WTC11 (cell line): ENCODE data around the gene PIK3R6. TPM values are rescaled to one million over a fixed set of nuclear protein-coding genes. Genes with fewer than 3 reads are reported as not detected.

Source experiments
- ATAC-seq: fragments of 200-7000 bp; cut with Tn5 transposase; 2 replicates; pipeline ENCODE4 v1.10.0; 2021; ENCODE audit warnings: mild to moderate bottlenecking, moderate library complexity
- CTCF ChIA-PET: fragments of 300-600 bp; sonication (Branson Sonifier 250); formaldehyde crosslinking; loops from one replicate; lab custom pipeline; 2021; ENCODE audit warnings: antibody characterized with exemption; lab: Charles Lee
- POLR2A ChIA-PET: fragments of 350-600 bp; sonication (Branson Sonifier 250); formaldehyde crosslinking; loops from one replicate; lab custom pipeline; 2021; ENCODE audit warnings: antibody characterized with exemption; lab: Charles Lee
- DNase-seq: peaks from one replicate; pipeline ENCODE4 v3.0.0; 2021; ENCODE audit warnings: low spot score
- H3K27ac Mint-ChIP-seq: 2 replicates; pipeline ENCODE4 v1.8.0; 2021; ENCODE audit warnings: mixed read lengths
- H3K27me3 Mint-ChIP-seq: 2 replicates; pipeline ENCODE4 v1.8.0; 2021; ENCODE audit warnings: low read depth, mild to moderate bottlenecking, moderate library complexity, mixed read lengths
- H3K36me3 Mint-ChIP-seq: 2 replicates; pipeline ENCODE4 v1.8.0; 2021; ENCODE audit warnings: mixed read lengths
- H3K4me1 Mint-ChIP-seq: 2 replicates; pipeline ENCODE4 v1.8.0; 2022; ENCODE audit warnings: mixed read lengths
- H3K4me3 Mint-ChIP-seq: 2 replicates; pipeline ENCODE4 v1.8.0; 2021; ENCODE audit warnings: mild to moderate bottlenecking, moderate library complexity, mixed read lengths
- H3K9me3 Mint-ChIP-seq: 2 replicates; pipeline ENCODE4 v1.8.0; 2021; ENCODE audit warnings: mixed read lengths
- FOXP1 ChIP-seq: sonication (generic); formaldehyde crosslinking; IDR thresholded peaks from 2 replicates; pipeline ENCODE4 v1.8.0; 2022; ENCODE audit warnings: missing genetic modification reagents, mild to moderate bottlenecking, moderate library complexity, borderline replicate concordance
- GABPB1 ChIP-seq: sonication (generic); formaldehyde crosslinking; IDR thresholded peaks from 2 replicates; pipeline ENCODE4 v1.8.1; 2023; ENCODE audit warnings: mild to moderate bottlenecking, missing genetic modification reagents
- JUN ChIP-seq: sonication (generic); formaldehyde crosslinking; IDR thresholded peaks from 2 replicates; pipeline ENCODE4 v1.8.0; 2023; ENCODE audit warnings: mild to moderate bottlenecking, missing genetic modification reagents
- KAT7 ChIP-seq: sonication (generic); formaldehyde crosslinking; IDR thresholded peaks from 2 replicates; pipeline ENCODE4 v1.8.1; 2023; ENCODE audit warnings: missing genetic modification reagents, mild to moderate bottlenecking, borderline replicate concordance
- NFATC4 ChIP-seq: fragments of 250-450 bp; sonication (Bioruptor Pico); IDR thresholded peaks from 2 replicates; pipeline ENCODE4 v1.9.0; 2021; ENCODE audit warnings: mild to moderate bottlenecking
- NR1H2 ChIP-seq: sonication (generic); formaldehyde crosslinking; IDR thresholded peaks from 2 replicates; pipeline ENCODE4 v1.9.0; 2021; ENCODE audit warnings: mild to moderate bottlenecking, moderate library complexity, missing genetic modification reagents
- NR2C2 ChIP-seq: sonication (generic); formaldehyde crosslinking; IDR thresholded peaks from 2 replicates; pipeline ENCODE4 v1.8.0; 2022; ENCODE audit warnings: mild to moderate bottlenecking, missing genetic modification reagents
- SMAD3 ChIP-seq: sonication (generic); formaldehyde crosslinking; IDR thresholded peaks from 2 replicates; pipeline ENCODE4 v1.8.0; 2022; ENCODE audit warnings: missing genetic modification reagents, mild to moderate bottlenecking, borderline replicate concordance
- ZNF121 ChIP-seq: sonication (generic); formaldehyde crosslinking; IDR thresholded peaks from 2 replicates; pipeline ENCODE4 v1.8.0; 2023; ENCODE audit warnings: missing genetic modification reagents
- ZNF263 ChIP-seq: sonication (generic); formaldehyde crosslinking; IDR thresholded peaks from 2 replicates; pipeline ENCODE4 v1.8.1; 2022; ENCODE audit warnings: low read depth, mild to moderate bottlenecking, moderate library complexity, missing genetic modification reagents
- ZNF423 ChIP-seq: fragments of 250-450 bp; sonication (Bioruptor Pico); IDR thresholded peaks from 2 replicates; pipeline ENCODE4 v2.1.2; 2022; ENCODE audit warnings: mild to moderate bottlenecking, moderate library complexity
- total RNA-seq: library from RNA; stranded (reverse); gene quantifications from 3 replicates; pipeline ENCODE4 v1.2.3, GENCODE V29; 2021
- TF ChIP-seq, protein P1 (sequence below): sonication (generic); formaldehyde crosslinking; IDR thresholded peaks from 2 replicates; pipeline ENCODE4 v1.8.1; 2022; ENCODE audit warnings: low read depth, mild to moderate bottlenecking, moderate library complexity, missing genetic modification reagents, borderline replicate concordance
- TF ChIP-seq, protein P2 (sequence below): sonication (generic); formaldehyde crosslinking; IDR thresholded peaks from 2 replicates; pipeline ENCODE4 v1.8.0; 2023; ENCODE audit warnings: mild to moderate bottlenecking, missing genetic modification reagents
- TF ChIP-seq, protein P3 (sequence below): fragments of 200-600 bp; IDR thresholded peaks from 2 replicates; pipeline ENCODE4 v1.8.0; 2022; ENCODE audit warnings: antibody characterized with exemption
- TF ChIP-seq, protein P4 (sequence below): fragments of 250-450 bp; sonication (Bioruptor Pico); IDR thresholded peaks from 2 replicates; pipeline ENCODE4 v1.9.0; 2021; ENCODE audit warnings: mild to moderate bottlenecking
- TF ChIP-seq, protein P5 (sequence below): sonication (generic); formaldehyde crosslinking; IDR thresholded peaks from 2 replicates; pipeline ENCODE4 v1.8.1; 2022; ENCODE audit warnings: missing genetic modification reagents, borderline replicate concordance
- TF ChIP-seq, protein P6 (sequence below): fragments of 250-450 bp; sonication (Bioruptor Pico); IDR thresholded peaks from 2 replicates; pipeline ENCODE4 v2.1.2; 2022; ENCODE audit warnings: mild to moderate bottlenecking, moderate library complexity
- TF ChIP-seq, protein P7 (sequence below): sonication (generic); formaldehyde crosslinking; IDR thresholded peaks from 2 replicates; pipeline ENCODE4 v1.8.1; 2023; ENCODE audit warnings: mild to moderate bottlenecking, missing genetic modification reagents

PIK3R6 gene
- total RNA-seq, 1 experiment from 2014 or later = 0.15 TPM

DNA sequence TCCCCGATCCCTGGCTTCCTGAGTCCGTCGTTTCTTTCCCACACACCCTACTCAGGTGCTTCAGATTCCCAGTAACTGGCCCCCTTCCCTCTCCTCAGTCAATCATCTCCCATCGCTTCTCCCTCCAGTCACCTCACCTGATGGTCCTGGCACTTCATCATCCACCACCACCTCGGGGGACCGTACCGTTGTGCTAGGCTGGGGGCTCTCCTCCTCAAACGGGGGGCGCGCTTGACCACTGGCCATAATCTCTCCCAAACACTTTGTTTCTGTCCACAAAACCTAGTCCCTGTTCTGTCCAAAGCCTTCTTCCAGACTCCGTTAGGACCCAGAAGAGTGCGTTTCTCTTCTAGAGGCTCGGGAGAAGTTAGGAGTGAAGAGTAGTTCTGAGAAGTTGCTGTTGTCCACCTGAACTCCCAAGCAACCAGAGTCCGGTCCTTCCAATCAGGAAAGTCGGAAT is 109.3 kb downstream of the PIK3R6 start, which contains the start of gene SPDYE4 (continued):
- TF ChIP-seq SMAD3 (CRISPR knock-in tag) (no peak), NFATC4 (CRISPR knock-in tag) (no peak), ZNF121 (no peak)
- TF ChIP-seq, protein P1, sequence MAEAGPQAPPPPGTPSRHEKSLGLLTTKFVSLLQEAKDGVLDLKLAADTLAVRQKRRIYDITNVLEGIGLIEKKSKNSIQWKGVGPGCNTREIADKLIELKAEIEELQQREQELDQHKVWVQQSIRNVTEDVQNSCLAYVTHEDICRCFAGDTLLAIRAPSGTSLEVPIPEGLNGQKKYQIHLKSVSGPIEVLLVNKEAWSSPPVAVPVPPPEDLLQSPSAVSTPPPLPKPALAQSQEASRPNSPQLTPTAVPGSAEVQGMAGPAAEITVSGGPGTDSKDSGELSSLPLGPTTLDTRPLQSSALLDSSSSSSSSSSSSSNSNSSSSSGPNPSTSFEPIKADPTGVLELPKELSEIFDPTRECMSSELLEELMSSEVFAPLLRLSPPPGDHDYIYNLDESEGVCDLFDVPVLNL (CRISPR knock-in tag) = no peak
- TF ChIP-seq, protein P2, sequence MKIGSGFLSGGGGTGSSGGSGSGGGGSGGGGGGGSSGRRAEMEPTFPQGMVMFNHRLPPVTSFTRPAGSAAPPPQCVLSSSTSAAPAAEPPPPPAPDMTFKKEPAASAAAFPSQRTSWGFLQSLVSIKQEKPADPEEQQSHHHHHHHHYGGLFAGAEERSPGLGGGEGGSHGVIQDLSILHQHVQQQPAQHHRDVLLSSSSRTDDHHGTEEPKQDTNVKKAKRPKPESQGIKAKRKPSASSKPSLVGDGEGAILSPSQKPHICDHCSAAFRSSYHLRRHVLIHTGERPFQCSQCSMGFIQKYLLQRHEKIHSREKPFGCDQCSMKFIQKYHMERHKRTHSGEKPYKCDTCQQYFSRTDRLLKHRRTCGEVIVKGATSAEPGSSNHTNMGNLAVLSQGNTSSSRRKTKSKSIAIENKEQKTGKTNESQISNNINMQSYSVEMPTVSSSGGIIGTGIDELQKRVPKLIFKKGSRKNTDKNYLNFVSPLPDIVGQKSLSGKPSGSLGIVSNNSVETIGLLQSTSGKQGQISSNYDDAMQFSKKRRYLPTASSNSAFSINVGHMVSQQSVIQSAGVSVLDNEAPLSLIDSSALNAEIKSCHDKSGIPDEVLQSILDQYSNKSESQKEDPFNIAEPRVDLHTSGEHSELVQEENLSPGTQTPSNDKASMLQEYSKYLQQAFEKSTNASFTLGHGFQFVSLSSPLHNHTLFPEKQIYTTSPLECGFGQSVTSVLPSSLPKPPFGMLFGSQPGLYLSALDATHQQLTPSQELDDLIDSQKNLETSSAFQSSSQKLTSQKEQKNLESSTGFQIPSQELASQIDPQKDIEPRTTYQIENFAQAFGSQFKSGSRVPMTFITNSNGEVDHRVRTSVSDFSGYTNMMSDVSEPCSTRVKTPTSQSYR (CRISPR knock-in tag) = no peak
- TF ChIP-seq, protein P3, sequence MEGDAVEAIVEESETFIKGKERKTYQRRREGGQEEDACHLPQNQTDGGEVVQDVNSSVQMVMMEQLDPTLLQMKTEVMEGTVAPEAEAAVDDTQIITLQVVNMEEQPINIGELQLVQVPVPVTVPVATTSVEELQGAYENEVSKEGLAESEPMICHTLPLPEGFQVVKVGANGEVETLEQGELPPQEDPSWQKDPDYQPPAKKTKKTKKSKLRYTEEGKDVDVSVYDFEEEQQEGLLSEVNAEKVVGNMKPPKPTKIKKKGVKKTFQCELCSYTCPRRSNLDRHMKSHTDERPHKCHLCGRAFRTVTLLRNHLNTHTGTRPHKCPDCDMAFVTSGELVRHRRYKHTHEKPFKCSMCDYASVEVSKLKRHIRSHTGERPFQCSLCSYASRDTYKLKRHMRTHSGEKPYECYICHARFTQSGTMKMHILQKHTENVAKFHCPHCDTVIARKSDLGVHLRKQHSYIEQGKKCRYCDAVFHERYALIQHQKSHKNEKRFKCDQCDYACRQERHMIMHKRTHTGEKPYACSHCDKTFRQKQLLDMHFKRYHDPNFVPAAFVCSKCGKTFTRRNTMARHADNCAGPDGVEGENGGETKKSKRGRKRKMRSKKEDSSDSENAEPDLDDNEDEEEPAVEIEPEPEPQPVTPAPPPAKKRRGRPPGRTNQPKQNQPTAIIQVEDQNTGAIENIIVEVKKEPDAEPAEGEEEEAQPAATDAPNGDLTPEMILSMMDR = no peak

DNA sequence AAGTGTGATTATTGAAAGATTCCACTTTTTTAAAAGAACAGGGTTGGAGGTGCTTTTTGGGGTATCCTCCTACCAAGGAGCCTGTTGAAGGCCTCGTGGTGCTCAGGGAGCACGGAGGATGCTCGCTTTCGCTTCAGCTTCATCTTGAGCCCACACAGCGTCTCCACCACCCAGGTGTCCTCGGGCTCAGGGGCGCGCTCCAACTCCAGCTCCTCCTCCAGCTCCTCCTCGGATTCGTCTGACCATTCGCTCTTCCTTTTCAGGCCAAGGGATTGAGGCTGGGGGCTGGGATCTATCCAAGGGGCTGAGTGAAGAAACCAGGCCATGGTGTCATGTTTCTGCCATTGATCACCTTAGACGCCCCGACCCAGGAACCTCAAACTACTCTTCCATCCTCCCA is 110.3 kb downstream of the PIK3R6 start:
- no peak for TF ChIP-seq NR2C2 (CRISPR knock-in tag)
- TF ChIP-seq JUN (CRISPR knock-in tag) = no peak
- TF ChIP-seq KAT7 (CRISPR knock-in tag) = no peak
- TF ChIP-seq GABPB1 (CRISPR knock-in tag) = no peak
- TF ChIP-seq, protein P4, sequence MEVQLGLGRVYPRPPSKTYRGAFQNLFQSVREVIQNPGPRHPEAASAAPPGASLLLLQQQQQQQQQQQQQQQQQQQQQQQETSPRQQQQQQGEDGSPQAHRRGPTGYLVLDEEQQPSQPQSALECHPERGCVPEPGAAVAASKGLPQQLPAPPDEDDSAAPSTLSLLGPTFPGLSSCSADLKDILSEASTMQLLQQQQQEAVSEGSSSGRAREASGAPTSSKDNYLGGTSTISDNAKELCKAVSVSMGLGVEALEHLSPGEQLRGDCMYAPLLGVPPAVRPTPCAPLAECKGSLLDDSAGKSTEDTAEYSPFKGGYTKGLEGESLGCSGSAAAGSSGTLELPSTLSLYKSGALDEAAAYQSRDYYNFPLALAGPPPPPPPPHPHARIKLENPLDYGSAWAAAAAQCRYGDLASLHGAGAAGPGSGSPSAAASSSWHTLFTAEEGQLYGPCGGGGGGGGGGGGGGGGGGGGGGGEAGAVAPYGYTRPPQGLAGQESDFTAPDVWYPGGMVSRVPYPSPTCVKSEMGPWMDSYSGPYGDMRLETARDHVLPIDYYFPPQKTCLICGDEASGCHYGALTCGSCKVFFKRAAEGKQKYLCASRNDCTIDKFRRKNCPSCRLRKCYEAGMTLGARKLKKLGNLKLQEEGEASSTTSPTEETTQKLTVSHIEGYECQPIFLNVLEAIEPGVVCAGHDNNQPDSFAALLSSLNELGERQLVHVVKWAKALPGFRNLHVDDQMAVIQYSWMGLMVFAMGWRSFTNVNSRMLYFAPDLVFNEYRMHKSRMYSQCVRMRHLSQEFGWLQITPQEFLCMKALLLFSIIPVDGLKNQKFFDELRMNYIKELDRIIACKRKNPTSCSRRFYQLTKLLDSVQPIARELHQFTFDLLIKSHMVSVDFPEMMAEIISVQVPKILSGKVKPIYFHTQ = no peak
- TF ChIP-seq, protein P5, sequence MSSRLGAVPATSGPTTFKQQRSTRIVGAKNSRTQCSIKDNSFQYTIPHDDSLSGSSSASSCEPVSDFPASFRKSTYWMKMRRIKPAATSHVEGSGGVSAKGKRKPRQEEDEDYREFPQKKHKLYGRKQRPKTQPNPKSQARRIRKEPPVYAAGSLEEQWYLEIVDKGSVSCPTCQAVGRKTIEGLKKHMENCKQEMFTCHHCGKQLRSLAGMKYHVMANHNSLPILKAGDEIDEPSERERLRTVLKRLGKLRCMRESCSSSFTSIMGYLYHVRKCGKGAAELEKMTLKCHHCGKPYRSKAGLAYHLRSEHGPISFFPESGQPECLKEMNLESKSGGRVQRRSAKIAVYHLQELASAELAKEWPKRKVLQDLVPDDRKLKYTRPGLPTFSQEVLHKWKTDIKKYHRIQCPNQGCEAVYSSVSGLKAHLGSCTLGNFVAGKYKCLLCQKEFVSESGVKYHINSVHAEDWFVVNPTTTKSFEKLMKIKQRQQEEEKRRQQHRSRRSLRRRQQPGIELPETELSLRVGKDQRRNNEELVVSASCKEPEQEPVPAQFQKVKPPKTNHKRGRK = no peak
- no peak for TF ChIP-seq ZNF263 (CRISPR knock-in tag)
- no peak for TF ChIP-seq FOXP1 (CRISPR knock-in tag)
- TF ChIP-seq, protein P6, sequence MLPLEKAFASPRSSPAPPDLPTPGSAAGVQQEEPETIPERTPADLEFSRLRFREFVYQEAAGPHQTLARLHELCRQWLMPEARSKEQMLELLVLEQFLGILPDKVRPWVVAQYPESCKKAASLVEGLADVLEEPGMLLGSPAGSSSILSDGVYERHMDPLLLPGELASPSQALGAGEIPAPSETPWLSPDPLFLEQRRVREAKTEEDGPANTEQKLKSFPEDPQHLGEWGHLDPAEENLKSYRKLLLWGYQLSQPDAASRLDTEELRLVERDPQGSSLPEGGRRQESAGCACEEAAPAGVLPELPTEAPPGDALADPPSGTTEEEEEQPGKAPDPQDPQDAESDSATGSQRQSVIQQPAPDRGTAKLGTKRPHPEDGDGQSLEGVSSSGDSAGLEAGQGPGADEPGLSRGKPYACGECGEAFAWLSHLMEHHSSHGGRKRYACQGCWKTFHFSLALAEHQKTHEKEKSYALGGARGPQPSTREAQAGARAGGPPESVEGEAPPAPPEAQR (CRISPR knock-in tag) = no peak
- TF ChIP-seq ZNF423 (CRISPR knock-in tag) = no peak
- TF ChIP-seq, protein P3 = no peak
- TF ChIP-seq, protein P7, sequence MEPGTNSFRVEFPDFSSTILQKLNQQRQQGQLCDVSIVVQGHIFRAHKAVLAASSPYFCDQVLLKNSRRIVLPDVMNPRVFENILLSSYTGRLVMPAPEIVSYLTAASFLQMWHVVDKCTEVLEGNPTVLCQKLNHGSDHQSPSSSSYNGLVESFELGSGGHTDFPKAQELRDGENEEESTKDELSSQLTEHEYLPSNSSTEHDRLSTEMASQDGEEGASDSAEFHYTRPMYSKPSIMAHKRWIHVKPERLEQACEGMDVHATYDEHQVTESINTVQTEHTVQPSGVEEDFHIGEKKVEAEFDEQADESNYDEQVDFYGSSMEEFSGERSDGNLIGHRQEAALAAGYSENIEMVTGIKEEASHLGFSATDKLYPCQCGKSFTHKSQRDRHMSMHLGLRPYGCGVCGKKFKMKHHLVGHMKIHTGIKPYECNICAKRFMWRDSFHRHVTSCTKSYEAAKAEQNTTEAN = no peak
- no peak for TF ChIP-seq SMAD3 (CRISPR knock-in tag)
- TF ChIP-seq NR1H2 = no peak
- Mint-ChIP-seq H3K27ac (no peak overlapping the region), H3K36me3 (0 out of 2 replicates have a peak, but pooled peaks cover 2% of the 10 kb centered on the region), H3K4me3 (no peak overlapping the region), H3K9me3 (peaks cover 15% of the 10 kb centered on the region), H3K4me1 (peaks cover 15% of the 10 kb centered on the region), H3K27me3 (peaks cover 7% of the 10 kb centered on the region)
- ATAC-seq (no peak), DNase-seq (no peak)
- CTCF ChIA-PET = interaction anchor here (0.9 to 6.8 kb wide), 3 partner anchors 11 to 138 kb away, joined by 3 to 65 read pairs (median 12); no protein-coding TSS in a partner anchor
- POLR2A ChIA-PET = no interaction called here
